IPS-20b (cell line): ENCODE measurements around the gene USF3.
A peak's percentile ranks its signal among the peaks of the same experiment; 100 is the strongest.

Experiments
- H3K27ac ChIP-seq: one replicate; pipeline ENCODE4 v1.5.1; 2013; ENCODE audit warnings: low read length
- H3K27me3 ChIP-seq: 2 replicates; pipeline ENCODE4 v1.6.1; 2013; ENCODE audit warnings: mild to moderate bottlenecking, low read length, inconsistent platforms; ENCODE audit not compliant: insufficient read depth
- H3K36me3 ChIP-seq: 2 replicates; pipeline ENCODE4 v1.6.1; 2013; ENCODE audit warnings: low read depth, mild to moderate bottlenecking, inconsistent platforms, low read length, moderate library complexity; ENCODE audit not compliant: insufficient read depth
- H3K4me1 ChIP-seq: 2 replicates; pipeline ENCODE4 v1.6.1; 2013; ENCODE audit warnings: mild to moderate bottlenecking, control low read depth, inconsistent platforms, low read length, moderate library complexity; ENCODE audit not compliant: insufficient read depth
- H3K4me3 ChIP-seq: 2 replicates; pipeline ENCODE4 v1.5.1; 2013; ENCODE audit warnings: mild to moderate bottlenecking, low read length, inconsistent platforms
- H3K9ac ChIP-seq: 2 replicates; pipeline ENCODE4 v1.6.1; 2013; ENCODE audit warnings: low read depth, mild to moderate bottlenecking, inconsistent platforms, low read length, moderate library complexity
- H3K9me3 ChIP-seq: 2 replicates; pipeline ENCODE4 v1.6.1; 2013; ENCODE audit warnings: mild to moderate bottlenecking, low read depth, low read length, inconsistent platforms; ENCODE audit not compliant: insufficient read depth

The USF3 gene, protein sequence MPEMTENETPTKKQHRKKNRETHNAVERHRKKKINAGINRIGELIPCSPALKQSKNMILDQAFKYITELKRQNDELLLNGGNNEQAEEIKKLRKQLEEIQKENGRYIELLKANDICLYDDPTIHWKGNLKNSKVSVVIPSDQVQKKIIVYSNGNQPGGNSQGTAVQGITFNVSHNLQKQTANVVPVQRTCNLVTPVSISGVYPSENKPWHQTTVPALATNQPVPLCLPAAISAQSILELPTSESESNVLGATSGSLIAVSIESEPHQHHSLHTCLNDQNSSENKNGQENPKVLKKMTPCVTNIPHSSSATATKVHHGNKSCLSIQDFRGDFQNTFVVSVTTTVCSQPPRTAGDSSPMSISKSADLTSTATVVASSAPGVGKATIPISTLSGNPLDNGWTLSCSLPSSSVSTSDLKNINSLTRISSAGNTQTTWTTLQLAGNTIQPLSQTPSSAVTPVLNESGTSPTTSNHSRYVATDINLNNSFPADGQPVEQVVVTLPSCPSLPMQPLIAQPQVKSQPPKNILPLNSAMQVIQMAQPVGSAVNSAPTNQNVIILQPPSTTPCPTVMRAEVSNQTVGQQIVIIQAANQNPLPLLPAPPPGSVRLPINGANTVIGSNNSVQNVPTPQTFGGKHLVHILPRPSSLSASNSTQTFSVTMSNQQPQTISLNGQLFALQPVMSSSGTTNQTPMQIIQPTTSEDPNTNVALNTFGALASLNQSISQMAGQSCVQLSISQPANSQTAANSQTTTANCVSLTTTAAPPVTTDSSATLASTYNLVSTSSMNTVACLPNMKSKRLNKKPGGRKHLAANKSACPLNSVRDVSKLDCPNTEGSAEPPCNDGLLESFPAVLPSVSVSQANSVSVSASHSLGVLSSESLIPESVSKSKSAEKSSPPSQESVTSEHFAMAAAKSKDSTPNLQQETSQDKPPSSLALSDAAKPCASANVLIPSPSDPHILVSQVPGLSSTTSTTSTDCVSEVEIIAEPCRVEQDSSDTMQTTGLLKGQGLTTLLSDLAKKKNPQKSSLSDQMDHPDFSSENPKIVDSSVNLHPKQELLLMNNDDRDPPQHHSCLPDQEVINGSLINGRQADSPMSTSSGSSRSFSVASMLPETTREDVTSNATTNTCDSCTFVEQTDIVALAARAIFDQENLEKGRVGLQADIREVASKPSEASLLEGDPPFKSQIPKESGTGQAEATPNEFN (N-terminal part only)

DNA sequence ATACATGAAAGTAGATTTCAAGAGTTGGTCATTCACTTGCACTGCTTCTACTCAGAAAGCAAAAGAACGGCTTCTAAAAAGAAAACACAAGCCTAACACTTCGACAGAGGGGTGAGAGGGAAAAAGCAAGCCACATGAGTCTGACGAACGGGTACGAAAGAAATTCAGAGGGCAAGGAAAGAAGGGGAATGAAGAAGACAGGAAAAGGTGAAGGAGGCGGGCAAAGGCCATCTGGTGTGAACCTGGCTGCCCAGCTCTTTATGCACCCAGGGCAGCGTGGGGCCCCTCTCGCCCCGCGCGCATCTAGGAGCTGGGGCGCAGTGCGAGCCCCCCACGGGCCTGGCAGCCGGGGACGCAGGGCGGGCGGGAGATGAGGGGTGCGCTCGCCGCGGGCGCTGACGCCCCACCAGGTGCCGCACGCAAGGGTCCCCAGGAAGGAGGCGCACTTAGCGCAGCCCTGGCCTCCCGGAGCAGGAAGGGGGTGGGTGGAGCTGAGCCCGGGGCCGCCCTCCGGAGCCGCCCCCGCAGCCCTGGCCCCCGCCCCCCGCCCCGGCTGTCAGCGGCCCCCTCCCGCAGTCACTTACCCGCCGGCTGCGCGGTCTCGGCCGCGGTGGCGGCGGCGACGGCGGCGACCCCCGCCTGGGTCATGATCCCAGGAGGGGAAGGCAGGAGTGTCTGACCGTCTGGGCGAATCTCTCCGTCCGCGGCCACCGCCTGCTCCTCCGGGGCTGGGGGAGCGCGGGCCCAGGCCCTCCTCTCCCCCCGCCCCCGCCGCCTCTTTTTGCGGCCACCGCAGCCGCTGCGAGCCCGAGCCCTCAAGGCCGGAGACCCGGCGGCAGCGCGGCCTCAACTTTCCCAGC is at the start of gene USF3:
TSS of gene USF3 (minus strand) at position 857 of the 860 bp plus-strand sequence. CDS start 21,764 bp downstream, outside the sequence.
- Histone ChIP-seq H3K27ac (peak within 1 kb of the TSS; percentile 57), H3K9ac (peak within 1 kb of the TSS; percentile 84), H3K4me3 (peak within 1 kb of the TSS; percentile 90), H3K27me3 (no peaks in the 10 kb centered on the region), H3K9me3 (no peaks in the 10 kb centered on the region), H3K36me3 (no peaks in the 10 kb centered on the region), H3K4me1 (peaks cover 12% of the 10 kb centered on the region)

DNA sequence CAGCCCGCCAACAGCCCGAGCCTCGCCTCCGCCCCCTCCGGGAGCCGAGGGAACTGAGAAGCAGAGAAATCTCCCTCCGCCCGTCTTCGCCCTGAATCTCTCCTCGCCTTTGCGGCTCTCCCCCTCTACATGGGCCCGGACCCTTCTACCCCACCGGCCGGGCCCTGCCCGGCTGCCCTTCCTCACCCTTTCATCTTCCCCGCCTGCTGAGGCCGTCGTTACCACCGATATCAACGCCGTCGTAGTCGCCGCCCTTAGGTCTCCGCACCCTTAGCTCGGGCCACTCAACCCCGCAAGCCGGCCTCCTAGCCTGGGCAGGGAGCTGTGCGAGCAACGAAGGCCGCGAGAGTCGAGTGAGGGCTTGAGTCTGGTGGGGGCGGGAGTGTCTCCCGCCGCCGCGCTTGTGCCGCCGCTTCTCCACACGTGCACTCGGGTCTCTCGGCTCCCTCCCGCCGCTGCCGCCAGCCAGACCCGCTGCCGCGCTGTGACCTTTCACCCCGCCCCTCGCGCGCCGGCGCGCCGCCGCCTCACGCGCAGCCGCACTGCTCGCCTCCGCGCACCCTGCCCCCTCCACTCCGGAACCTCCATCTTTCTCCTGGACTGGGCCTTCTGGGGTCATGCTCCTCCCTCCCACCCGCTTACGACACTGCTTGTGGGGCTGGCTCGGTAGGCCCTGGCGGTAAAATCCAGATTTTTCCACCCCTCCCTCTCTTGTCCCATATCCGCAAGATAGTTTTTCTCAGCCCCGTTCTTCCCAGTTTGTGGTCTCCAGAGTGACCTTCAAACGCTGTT is 49.5 kb upstream of the USF3 start, which contains the start of gene NAA50:
TSS of gene NAA50 (minus strand) at position 494 of the 792 bp plus-strand sequence. CDS start at position 194, 300 bp downstream.
- Histone ChIP-seq H3K27me3 (no peaks in the 10 kb centered on the region), H3K4me1 (peaks cover 10% of the 10 kb centered on the region; the same call in 1 of the 2 replicates), H3K27ac (peak within 1 kb of the TSS; percentile 100), H3K9ac (peak within 1 kb of the TSS; percentile 99), H3K36me3 (0 out of 2 replicates have a peak, but pooled peaks cover 6% of the 10 kb centered on the region), H3K4me3 (peak within 1 kb of the TSS; percentile 88), H3K9me3 (no peaks in the 10 kb centered on the region)

DNA sequence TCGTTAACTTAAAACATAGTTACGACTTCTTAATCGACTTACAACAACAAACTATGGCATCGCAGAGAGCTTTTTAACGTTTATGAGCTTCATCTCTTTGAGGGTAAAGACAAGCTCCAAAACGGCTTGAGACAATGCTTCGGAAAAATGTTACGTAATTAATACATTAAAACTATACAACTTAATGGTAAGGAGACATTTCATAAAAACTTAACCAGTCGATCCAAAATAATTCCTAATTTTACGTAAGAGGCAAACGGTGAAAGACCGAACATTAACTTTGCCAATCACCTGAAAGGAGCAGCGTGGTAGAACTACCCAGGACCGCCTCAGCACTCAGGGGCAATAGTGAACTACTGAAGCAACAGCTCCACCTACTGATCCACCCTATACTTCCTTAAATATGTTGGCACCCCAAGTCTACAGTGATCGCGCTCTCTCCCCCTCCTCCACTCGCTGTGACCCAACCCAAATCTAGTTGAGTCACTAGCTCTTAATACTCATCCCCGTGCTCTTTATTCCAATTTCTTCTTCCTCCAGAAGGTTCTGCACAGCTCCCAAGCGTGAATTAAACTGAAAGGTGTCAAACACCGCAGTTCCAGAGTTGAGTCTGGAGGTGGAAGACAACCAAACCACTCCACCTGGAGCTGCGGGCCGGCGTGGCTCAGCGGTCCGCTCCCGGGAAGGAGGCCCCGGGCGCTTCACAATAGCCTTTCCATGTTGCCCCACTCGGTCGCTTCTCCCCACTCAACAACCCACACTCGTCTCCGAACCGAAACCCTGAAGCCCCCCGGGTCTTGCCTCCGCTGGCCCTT is 48.7 kb upstream of the USF3 start:
- H3K27ac ChIP-seq: peak overlapping the region; percentile 58
- H3K4me3 ChIP-seq: peak overlapping the region; percentile 88
- no peaks in the 10 kb centered on the region for H3K27me3 ChIP-seq
- no peaks in the 10 kb centered on the region for H3K9me3 ChIP-seq
- H3K4me1 ChIP-seq: peaks cover 14% of the 10 kb centered on the region; the same call in 1 of the 2 replicates
- H3K9ac ChIP-seq: peak overlapping the region; percentile 99
- 0 out of 2 replicates have a peak, but pooled peaks cover 8% of the 10 kb centered on the region for H3K36me3 ChIP-seq

DNA sequence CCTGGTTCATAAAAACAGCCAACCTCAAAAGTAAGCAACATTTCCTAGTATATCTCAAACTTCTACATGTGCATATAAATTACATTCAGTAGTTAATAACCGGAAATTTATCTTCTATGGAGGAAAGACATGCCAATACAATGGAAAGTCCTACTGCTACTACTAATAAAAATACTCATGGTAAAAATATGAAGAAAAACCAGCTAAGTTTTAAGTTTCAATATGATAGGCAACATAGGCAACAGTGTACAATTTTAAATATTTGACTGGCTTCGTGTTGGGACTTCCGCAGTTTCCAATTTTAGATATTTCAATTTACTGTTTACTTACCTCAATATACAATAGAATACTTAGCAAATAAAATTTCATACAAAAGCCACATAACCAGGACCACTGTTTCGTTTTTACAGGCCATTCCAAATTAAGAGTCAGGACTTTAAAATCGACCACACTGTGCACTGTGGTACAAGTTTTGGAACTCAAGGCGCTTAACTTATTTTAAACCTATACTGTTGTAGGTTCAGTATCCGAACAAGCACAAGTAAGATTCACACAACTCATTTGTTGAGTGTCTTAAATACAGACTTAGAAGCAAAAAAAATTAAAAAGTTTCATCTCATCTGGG is 46.7 kb upstream of the USF3 start:
- peaks cover 16% of the 10 kb centered on the region; the same call in 1 of the 2 replicates for H3K4me1 ChIP-seq

DNA sequence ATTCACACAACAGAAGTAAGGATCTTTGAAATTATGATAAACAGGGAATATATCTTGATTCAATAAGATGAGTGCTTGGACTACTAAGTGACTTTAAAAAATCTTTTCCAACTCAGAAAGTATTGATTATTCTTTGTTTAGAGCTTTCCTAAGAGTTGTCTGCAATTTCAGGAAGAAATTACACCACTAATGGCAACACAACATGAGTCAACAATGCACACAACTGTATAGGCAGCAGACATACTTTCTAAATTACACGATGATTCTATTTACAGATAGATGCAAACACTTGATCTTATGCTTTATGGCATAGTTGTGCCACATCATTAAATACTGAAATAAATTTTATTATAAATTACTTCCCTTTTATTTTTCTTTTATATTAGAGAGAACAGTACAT is 45.2 kb upstream of the USF3 start:
- H3K36me3 ChIP-seq: 0 out of 2 replicates have a peak, but pooled peaks cover 8% of the 10 kb centered on the region
- no peak overlapping the region for H3K4me3 ChIP-seq
- no peak overlapping the region for H3K9ac ChIP-seq
- H3K27me3 ChIP-seq: no peaks in the 10 kb centered on the region
- peaks cover 22% of the 10 kb centered on the region; the same call in 1 of the 2 replicates for H3K4me1 ChIP-seq
- H3K27ac ChIP-seq: no peak overlapping the region
- no peaks in the 10 kb centered on the region for H3K9me3 ChIP-seq

More for the DNA sequence above, 46.7 kb upstream of the USF3 start:
- Histone ChIP-seq H3K4me3 (peak overlapping the region; percentile 88), H3K9ac (no peak overlapping the region), H3K9me3 (no peaks in the 10 kb centered on the region), H3K27ac (no peak overlapping the region), H3K36me3 (0 out of 2 replicates have a peak, but pooled peaks cover 8% of the 10 kb centered on the region), H3K27me3 (no peaks in the 10 kb centered on the region)

DNA sequence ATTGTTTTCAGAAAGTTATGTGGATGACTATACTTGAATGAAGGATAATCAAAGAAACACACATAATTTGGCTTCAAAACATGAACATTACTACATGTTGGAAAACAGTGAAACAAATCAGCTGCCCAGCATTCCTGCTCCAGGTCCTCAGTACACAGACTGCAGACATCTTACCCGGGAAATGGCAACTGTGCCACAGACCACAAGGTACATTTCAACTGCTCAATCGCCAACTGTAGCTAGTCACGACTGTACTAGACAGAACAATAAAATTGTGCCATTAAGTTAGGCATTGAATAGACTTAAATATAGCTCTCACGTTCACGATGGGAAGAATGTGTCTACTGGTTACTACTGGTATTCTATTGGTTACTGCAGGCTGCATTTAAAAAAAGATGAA is 44.6 kb upstream of the USF3 start:
- Histone ChIP-seq H3K4me3 (no peak overlapping the region), H3K27me3 (no peaks in the 10 kb centered on the region), H3K9me3 (no peaks in the 10 kb centered on the region), H3K9ac (no peak overlapping the region), H3K36me3 (0 out of 2 replicates have a peak, but pooled peaks cover 8% of the 10 kb centered on the region), H3K4me1 (peaks cover 25% of the 10 kb centered on the region; the same call in 1 of the 2 replicates), H3K27ac (no peak overlapping the region)

DNA sequence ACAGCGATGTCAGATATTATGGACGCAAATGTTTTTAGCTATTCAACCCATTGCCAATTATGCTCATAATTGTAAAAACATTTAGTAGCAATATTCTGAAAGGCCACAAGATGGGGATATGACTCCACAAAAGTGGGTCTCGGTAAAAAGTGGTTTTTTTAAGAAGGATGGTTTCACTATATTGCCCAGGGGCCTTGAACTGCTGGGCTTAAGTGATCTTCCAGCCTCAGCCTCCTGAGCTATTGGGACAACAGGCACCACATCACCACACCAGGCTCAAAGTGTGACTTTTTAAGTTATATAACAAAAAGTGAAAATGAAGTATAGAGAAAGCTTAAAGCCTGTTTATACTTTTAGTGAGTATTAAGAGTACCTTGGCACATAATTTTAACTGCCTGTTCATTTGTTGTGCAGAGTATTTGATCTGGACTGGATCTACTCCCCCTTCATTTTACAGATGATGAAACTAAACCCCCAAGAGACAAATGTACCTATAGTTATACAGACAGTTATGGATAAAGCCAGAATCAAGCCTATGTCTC is 40.2 kb upstream of the USF3 start:
- no peaks in the 10 kb centered on the region for H3K9me3 ChIP-seq
- H3K9ac ChIP-seq: no peak overlapping the region
- no peak overlapping the region for H3K27ac ChIP-seq
- H3K36me3 ChIP-seq: peaks cover 11% of the 10 kb centered on the region
- H3K27me3 ChIP-seq: no peaks in the 10 kb centered on the region
- H3K4me1 ChIP-seq: peaks cover 22% of the 10 kb centered on the region; the same call in 1 of the 2 replicates
- no peak overlapping the region for H3K4me3 ChIP-seq

DNA sequence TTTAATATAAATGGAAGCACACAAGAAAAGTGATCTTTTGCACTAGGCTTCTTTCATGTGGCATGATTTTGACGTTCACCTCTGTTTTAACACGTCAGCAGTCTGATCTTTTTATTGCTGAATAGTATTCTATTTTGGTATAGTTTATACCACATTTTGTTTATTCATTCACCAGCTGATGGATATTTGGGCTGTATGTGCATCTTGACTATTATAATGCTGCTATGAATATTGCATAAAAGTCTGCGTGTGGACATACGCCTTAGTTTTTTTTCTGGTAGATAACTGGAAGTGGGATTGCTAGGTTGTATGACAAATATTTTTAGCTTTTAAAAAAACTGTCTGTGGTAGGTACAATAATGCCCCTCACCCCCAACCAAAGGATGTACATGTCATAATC is 35.3 kb upstream of the USF3 start:
- Histone ChIP-seq H3K27me3 (no peaks in the 10 kb centered on the region), H3K36me3 (peaks cover 18% of the 10 kb centered on the region), H3K9me3 (no peaks in the 10 kb centered on the region), H3K9ac (no peak overlapping the region), H3K4me1 (peaks cover 11% of the 10 kb centered on the region), H3K27ac (no peak overlapping the region), H3K4me3 (no peak overlapping the region)

DNA sequence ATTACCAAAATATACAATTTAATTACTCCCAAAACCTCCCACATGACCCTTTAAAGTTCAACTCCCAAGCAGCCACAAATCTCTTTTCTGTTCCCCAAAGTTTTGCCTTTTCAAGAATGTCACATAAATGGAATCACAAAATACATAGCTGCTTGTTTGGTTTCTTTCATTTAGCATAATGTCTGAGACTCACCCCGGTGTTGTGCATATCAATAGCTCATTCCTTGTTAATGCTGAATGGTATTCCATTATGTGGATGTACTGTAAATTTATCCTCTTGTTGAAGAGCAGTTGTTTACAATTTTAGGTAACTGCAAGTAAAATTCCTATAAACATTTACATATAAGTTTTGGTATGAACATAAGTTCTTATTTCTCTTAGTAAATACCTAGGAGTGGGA is 34.1 kb upstream of the USF3 start:
- Histone ChIP-seq H3K4me1 (peaks cover 7% of the 10 kb centered on the region), H3K27me3 (no peaks in the 10 kb centered on the region), H3K9me3 (no peaks in the 10 kb centered on the region), H3K27ac (no peak overlapping the region), H3K9ac (no peak overlapping the region), H3K4me3 (no peak overlapping the region), H3K36me3 (peaks cover 18% of the 10 kb centered on the region)
